ENCODE measurements around the gene IL1RAPL2. TPM values are rescaled to one million over a fixed set of nuclear protein-coding genes. Genes with fewer than 3 reads are reported as not detected.
"Not testable (repeated sequence)": the region's sequence is repeated elsewhere in the genome, so short reads cannot be mapped to it uniquely, and the experiment has no call there.

The IL1RAPL2 gene
- total RNA-seq, 2 experiments from 2014 or later = not detected

DNA sequence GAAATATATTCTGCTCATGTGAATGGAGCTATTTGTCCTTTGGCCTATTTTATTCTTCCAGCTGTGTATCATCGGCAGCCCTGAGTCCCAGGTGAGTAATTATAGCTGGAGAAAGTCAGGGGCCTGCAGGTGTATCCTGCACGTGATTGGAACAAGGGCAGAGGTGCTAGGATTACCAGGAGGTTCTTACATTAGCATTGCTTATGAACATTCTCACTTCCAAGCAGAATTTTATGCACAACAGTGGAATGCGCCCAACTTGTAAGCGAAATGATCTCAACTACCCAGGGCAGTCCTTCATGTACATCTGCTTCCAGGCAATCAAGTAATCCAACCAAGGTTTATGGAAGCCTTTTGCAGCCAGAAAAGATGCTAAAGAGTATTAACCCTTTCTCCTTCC, 1187.4 kb downstream of the IL1RAPL2 start:
- POLR2A ChIA-PET = no interaction called here
- Mint-ChIP-seq H3K4me1 (no peaks in the 10 kb centered on the region), H3K9me3 (ENCODE audit: low read depth) (no peaks in the 10 kb centered on the region), H3K27ac (no peak overlapping the region), H3K36me3 (ENCODE audit: low read depth) (no peaks in the 10 kb centered on the region), H3K27me3 (no peaks in the 10 kb centered on the region), H3K4me3 (no peak overlapping the region)
- CTCF ChIA-PET = no interaction called here
- DNase-seq = no peak
- ATAC-seq = no peak
- intact Hi-C loops (cut with DNase I, micrococcal nuclease) = no loop called here

DNA sequence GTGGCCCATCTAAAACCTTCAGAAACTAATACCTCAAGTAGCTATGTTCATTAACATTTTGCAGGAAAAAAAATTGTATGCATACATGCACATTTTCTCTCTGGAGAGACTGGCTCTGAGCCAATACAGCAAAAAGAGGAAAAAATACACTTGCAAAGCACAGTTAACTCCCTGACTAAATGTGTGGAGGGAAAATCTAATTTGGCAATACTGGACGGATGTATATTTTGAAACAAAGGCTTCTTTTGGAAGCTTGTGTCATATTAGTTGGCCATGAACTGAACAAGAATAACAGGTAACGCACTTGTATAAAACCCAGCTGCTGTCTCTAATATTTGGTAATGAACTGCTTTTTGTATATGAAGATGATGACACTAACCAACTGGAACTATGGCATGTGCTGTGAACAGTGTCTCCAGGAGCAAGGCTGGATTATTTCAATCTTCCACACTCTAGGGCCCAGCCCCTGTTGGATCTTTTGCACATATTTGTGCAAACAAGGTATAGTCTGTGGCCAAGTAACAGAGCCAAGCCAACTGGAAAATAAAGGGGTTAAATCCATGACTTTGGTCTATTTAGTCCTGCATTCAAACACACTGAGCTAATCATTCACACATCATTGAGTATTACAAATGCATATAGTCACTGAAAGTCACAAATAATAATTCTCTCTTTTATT, 1188.4 kb downstream of the IL1RAPL2 start:
- Mint-ChIP-seq H3K9me3 (ENCODE audit: low read depth) (no peaks in the 10 kb centered on the region), H3K36me3 (ENCODE audit: low read depth) (no peaks in the 10 kb centered on the region), H3K4me3 (no peak overlapping the region), H3K27ac (no peak overlapping the region), H3K27me3 (no peaks in the 10 kb centered on the region), H3K4me1 (no peaks in the 10 kb centered on the region)
- POLR2A ChIA-PET = no interaction called here
- ATAC-seq = no peak
- DNase-seq = no peak
- CTCF ChIA-PET = interaction anchor here (0.7 kb wide), 1 partner anchor 1059 kb away, joined by 3 read pairs; no protein-coding TSS in a partner anchor
- intact Hi-C loops (cut with DNase I, micrococcal nuclease) = no loop called here

DNA sequence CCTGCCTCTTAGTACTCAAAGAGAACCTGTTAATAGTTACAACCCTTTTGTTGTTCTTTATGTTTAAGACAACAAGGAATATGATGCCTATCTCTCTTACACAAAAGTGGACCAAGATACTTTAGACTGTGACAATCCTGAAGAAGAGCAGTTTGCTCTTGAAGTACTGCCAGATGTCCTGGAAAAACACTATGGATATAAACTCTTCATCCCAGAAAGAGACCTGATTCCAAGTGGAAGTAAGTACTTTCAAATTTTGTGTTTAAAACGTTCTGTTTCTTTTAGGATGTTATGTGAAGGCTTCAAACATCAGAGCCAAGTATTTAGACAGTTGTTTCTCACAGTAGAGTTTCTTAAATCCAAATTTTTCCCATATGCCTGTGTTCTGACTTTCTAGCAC, 1189.1 kb downstream of the IL1RAPL2 start:
- Mint-ChIP-seq H3K27ac (no peak overlapping the region), H3K4me3 (no peak overlapping the region), H3K27me3 (no peaks in the 10 kb centered on the region), H3K4me1 (no peaks in the 10 kb centered on the region), H3K36me3 (ENCODE audit: low read depth) (no peaks in the 10 kb centered on the region), H3K9me3 (ENCODE audit: low read depth) (no peaks in the 10 kb centered on the region)
- DNase-seq (no peak), ATAC-seq (no peak)
- POLR2A ChIA-PET = no interaction called here
- CTCF ChIA-PET = no interaction called here
- intact Hi-C loops (cut with DNase I, micrococcal nuclease) = no loop called here

DNA sequence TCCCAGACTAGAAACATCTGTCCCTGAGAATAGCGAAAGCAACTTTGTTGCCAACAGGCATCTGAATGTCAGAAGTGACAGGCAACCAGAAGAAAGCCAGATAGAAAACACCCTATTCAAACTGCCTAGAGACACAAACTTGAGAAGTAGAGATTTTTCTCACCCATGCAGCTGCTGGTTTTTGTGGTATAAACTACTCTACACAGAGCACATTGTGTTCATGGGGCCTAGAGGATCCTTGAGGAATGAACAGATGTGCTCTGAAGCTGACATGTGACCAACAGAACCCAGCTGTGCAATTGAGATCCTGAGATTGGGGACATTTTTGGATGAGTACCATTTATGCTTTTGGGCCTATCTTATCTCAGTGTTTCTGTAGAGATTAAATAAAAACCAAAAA, 1192.8 kb downstream of the IL1RAPL2 start:
- H3K27me3 Mint-ChIP-seq = no peaks in the 10 kb centered on the region
- ChIA-PET CTCF (no interaction called here), POLR2A (no interaction called here)
- H3K27ac Mint-ChIP-seq = no peak overlapping the region
- intact Hi-C loops (cut with DNase I, micrococcal nuclease) = no loop called here
- H3K4me1 Mint-ChIP-seq = no peaks in the 10 kb centered on the region
- no peaks in the 10 kb centered on the region for H3K36me3 Mint-ChIP-seq (ENCODE audit: low read depth)
- H3K9me3 Mint-ChIP-seq (ENCODE audit: low read depth) = peaks cover 1% of the 10 kb centered on the region
- DNase-seq (no peak), ATAC-seq (no peak)
- no peak overlapping the region for H3K4me3 Mint-ChIP-seq

DNA sequence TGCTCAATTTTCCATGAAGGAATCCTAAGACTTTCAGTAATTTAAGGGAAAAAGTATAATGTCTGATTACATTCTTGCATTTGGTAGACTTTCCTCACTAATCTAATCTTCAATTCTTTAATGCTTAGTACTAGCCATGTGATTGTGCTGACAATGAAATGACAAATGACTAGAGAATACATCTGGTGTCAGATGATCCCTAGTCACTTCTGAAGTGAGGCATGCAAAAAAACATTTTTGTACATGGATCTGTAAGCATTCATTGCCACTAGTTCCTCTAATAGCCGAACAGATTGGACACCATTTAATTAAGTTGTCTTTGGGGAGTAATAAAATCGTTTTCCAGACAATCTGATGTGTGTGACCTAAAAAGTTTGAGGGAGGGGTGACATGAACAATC, 1193.6 kb downstream of the IL1RAPL2 start:
- ChIA-PET CTCF (no interaction called here), POLR2A (no interaction called here)
- DNase-seq (no peak), ATAC-seq (no peak)
- Mint-ChIP-seq H3K36me3 (ENCODE audit: low read depth) (no peaks in the 10 kb centered on the region), H3K4me1 (no peaks in the 10 kb centered on the region), H3K9me3 (ENCODE audit: low read depth) (peaks cover 1% of the 10 kb centered on the region), H3K27me3 (no peaks in the 10 kb centered on the region), H3K4me3 (no peak overlapping the region), H3K27ac (no peak overlapping the region)
- intact Hi-C loops (cut with DNase I, micrococcal nuclease) = no loop called here

DNA sequence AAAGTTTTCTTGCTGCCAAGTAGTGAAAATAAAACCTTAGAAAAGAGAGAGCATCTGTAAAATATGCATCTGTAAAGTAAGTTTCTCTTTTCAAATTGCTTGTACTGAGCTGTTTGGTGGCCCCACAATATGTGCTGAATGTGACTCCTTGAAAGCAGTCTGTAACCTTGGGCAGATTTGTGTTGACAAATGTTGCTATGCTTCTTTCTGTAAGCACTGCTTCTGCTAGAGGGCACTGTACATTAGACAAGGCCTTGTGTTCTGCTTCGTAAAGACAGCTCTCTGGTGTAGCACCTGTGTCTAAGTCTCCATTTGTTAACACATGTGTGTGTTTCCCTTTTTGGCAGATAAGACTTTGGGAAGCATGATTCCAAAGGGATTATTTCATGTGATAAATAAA, 1199.7 kb downstream of the IL1RAPL2 start:
- CTCF ChIA-PET = no interaction called here
- intact Hi-C loops (cut with DNase I, micrococcal nuclease) = no loop called here

DNA sequence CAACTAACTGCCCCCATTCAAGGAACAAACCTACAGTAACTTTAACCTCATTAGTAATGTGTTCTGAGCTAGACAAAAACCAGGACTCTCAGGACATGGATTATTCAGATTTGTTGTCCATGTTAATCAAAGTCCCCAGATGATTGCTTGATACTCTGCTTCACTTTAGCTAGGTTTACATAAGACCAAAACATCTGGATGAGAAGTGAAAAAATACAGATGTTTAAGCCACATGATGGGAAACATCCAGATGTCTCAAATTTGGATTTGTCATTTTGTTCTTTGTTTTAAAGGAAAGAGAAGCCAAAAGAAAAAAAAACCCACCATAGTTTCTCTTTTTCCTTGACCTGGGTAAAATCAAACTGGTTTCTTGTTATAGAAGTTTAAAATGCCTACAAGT, 1207.8 kb downstream of the IL1RAPL2 start:
- no peak for ATAC-seq
- intact Hi-C loops (cut with DNase I, micrococcal nuclease) = no loop called here
- Mint-ChIP-seq H3K4me3 (no peak overlapping the region), H3K36me3 (ENCODE audit: low read depth) (no peaks in the 10 kb centered on the region), H3K27ac (no peak overlapping the region), H3K27me3 (no peaks in the 10 kb centered on the region), H3K4me1 (no peaks in the 10 kb centered on the region), H3K9me3 (ENCODE audit: low read depth) (no peaks in the 10 kb centered on the region)
- no peak for DNase-seq
- POLR2A ChIA-PET = no interaction called here
- CTCF ChIA-PET = no interaction called here

More for the DNA sequence above, 1199.7 kb downstream of the IL1RAPL2 start:
- POLR2A ChIA-PET = no interaction called here
- Mint-ChIP-seq H3K36me3 (ENCODE audit: low read depth) (no peaks in the 10 kb centered on the region), H3K9me3 (ENCODE audit: low read depth) (peaks cover 1% of the 10 kb centered on the region), H3K27me3 (no peaks in the 10 kb centered on the region), H3K27ac (no peak overlapping the region), H3K4me1 (no peaks in the 10 kb centered on the region), H3K4me3 (no peak overlapping the region)
- no peak for DNase-seq
- no peak for ATAC-seq

DNA sequence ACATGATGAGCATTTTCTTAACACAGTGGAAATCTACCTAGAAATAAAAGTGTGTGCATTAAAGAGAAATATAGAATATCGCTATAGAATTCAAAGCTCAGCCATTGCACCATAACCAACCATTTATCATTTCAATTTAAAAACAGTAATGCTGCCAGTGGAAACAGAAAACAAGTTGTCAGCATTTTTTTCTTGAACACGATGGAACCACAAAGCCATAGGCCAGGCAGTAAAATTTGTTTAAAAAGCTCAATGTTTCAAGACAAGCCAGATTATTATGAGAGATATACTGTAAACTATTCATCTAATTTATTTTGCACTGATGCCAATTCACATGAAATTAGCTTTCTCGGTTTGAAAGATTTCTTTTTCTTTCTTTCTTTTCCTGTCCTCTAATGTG, 1209.7 kb downstream of the IL1RAPL2 start:
- ChIA-PET POLR2A (no interaction called here), CTCF (no interaction called here)
- H3K9me3 Mint-ChIP-seq (ENCODE audit: low read depth) = no peaks in the 10 kb centered on the region

DNA sequence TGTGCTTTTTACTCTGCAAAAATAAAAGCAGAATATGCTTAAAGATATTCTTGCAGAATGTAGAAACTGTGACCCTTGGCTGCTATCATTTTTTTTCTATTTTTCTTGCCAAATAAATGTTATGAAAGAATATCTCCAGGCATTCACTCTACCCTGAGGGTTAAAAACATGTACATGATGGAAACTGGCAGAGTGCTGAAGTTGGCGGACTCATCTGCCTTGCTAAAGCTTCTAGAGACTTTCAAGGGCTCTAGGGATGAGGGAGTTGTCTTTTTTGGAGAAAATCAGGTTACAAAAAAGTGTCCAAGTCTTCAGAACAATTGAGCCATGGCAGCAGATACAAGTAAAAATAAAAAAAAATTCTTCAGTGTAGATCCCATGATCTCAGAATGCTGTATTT, 1215.8 kb downstream of the IL1RAPL2 start:
- Mint-ChIP-seq H3K36me3 (ENCODE audit: low read depth) (no peaks in the 10 kb centered on the region), H3K4me1 (no peaks in the 10 kb centered on the region), H3K27ac (no peak overlapping the region), H3K9me3 (ENCODE audit: low read depth) (no peaks in the 10 kb centered on the region), H3K4me3 (no peak overlapping the region), H3K27me3 (no peaks in the 10 kb centered on the region)
- CTCF ChIA-PET = no interaction called here
- intact Hi-C loops (cut with DNase I, micrococcal nuclease) = no loop called here
- POLR2A ChIA-PET = no interaction called here
- DNase-seq = no peak
- no peak for ATAC-seq

More for the DNA sequence above, 1209.7 kb downstream of the IL1RAPL2 start:
- intact Hi-C loops (cut with DNase I, micrococcal nuclease) = no loop called here
- H3K27me3 Mint-ChIP-seq = no peaks in the 10 kb centered on the region
- DNase-seq (no peak), ATAC-seq (no peak)
- H3K36me3 Mint-ChIP-seq (ENCODE audit: low read depth) = no peaks in the 10 kb centered on the region
- no peak overlapping the region for H3K27ac Mint-ChIP-seq
- no peaks in the 10 kb centered on the region for H3K4me1 Mint-ChIP-seq
- no peak overlapping the region for H3K4me3 Mint-ChIP-seq

DNA sequence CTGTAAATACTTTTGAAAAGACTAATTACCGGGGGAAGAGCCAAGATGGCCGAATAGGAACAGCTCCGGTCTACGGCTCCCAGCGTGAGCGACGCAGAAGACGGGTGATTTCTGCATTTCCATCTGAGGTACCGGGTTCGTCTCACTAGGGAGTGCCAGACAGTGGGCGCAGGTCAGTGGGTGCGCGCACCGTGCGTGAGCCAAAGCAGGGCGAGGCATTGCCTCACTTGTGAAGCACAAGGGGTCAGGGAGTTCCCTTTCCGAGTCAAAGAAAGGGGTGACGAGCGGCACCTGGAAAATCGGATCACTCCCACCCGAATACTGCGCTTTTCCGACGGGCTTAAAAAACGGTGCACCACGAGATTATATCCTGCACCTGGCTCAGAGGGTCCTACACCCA, 1230.9 kb downstream of the IL1RAPL2 start:
- POLR2A ChIA-PET; intact Hi-C loops (cut with DNase I, micrococcal nuclease); H3K36me3 Mint-ChIP-seq (ENCODE audit: low read depth); H3K4me3 Mint-ChIP-seq; ATAC-seq; H3K9me3 Mint-ChIP-seq (ENCODE audit: low read depth); CTCF ChIA-PET; H3K27me3 Mint-ChIP-seq; H3K4me1 Mint-ChIP-seq; DNase-seq; H3K27ac Mint-ChIP-seq: not testable (repeated sequence)

DNA sequence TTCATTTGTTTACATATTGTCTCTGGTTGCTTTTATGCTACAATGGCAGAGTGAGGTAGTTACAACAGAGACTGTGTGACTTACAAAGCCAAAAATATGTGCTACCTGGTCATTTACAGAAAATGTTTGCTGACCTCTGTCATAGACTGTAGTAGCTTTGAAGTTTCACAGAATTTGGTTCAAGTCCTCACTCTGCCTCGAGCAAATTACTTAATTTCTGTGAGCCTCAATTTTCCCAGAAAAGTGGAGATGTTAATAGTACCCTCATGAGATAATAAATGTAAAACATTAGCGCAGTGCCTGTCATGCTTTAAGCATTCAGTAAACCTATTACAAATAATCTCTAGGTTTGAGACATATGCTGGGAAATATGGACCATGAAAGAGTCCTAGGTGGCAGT, 1237.9 kb downstream of the IL1RAPL2 start:
- ChIA-PET POLR2A (no interaction called here), CTCF (no interaction called here)
- Mint-ChIP-seq H3K9me3 (ENCODE audit: low read depth) (no peaks in the 10 kb centered on the region), H3K27ac (no peak overlapping the region), H3K27me3 (no peaks in the 10 kb centered on the region), H3K4me3 (no peak overlapping the region), H3K36me3 (ENCODE audit: low read depth) (no peaks in the 10 kb centered on the region), H3K4me1 (no peaks in the 10 kb centered on the region)
- ATAC-seq = no peak
- no peak for DNase-seq
- intact Hi-C loops (cut with DNase I, micrococcal nuclease) = no loop called here

DNA sequence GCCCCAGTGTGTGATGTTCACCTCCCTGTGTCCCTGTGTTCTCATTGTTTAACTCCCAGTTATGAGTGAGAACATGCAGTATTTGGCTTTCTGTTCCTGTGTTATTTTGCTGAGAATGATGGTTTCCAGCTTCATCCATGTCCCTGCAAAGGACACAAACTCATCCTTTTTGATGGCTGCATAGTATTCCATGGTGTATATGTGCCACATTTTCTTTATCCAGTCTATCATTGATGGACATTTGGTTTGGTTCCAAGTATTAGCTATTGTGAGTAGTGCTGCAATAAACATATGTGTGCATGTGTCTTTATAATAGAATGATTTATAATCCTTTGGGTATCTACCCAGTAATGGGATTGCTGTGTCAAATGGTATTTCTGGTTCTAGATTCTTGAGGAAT, 1239.7 kb downstream of the IL1RAPL2 start:
- DNase-seq; H3K27ac Mint-ChIP-seq; ATAC-seq; CTCF ChIA-PET; H3K9me3 Mint-ChIP-seq (ENCODE audit: low read depth); H3K36me3 Mint-ChIP-seq (ENCODE audit: low read depth); H3K4me1 Mint-ChIP-seq; H3K27me3 Mint-ChIP-seq; intact Hi-C loops (cut with DNase I, micrococcal nuclease); H3K4me3 Mint-ChIP-seq; POLR2A ChIA-PET: not testable (repeated sequence)

DNA sequence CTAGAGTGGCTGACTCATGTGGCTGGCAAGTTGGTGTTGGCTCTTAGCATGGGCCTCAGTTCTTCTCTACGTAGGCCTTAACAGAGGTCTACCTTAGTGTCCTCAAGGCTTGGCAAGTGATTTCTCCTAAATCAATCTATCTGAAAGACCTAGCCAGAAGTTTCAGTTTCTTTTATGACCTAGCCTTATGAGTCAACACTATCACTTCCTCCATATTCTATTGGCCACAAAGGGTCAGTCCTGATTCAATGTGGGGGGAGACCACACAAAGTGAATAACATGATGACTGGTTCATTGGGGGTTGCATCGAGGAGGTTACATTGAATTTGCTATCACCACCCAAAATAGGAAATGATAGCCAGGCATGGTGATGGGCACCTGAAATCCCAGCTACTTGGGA, 1250.5 kb downstream of the IL1RAPL2 start:
- H3K36me3 Mint-ChIP-seq (ENCODE audit: low read depth) = no peaks in the 10 kb centered on the region
- H3K27ac Mint-ChIP-seq = no peak overlapping the region
- ChIA-PET CTCF (no interaction called here), POLR2A (no interaction called here)
- H3K4me3 Mint-ChIP-seq = no peak overlapping the region
- DNase-seq (no peak), ATAC-seq (no peak)
- H3K27me3 Mint-ChIP-seq = peaks cover 10% of the 10 kb centered on the region
- H3K4me1 Mint-ChIP-seq = no peaks in the 10 kb centered on the region
- intact Hi-C loops (cut with DNase I, micrococcal nuclease) = no loop called here
- H3K9me3 Mint-ChIP-seq (ENCODE audit: low read depth) = no peaks in the 10 kb centered on the region

All from activated CD4-positive, alpha-beta T cell treated with anti-CD3 and anti-CD28 coated beads for 36 hours (primary cell).